Colon (tissue), 2 donors: ENCODE data around the gene ACIN1.

Source experiments
- FAIRE-seq: peaks from 2 replicates; lab custom pipeline; 2012; peaks lifted over from hg19 to GRCh38; lab: Jason Lieb, UNC
- donor health status: control.
- donor health status: control.

Gene ACIN1

DNA sequence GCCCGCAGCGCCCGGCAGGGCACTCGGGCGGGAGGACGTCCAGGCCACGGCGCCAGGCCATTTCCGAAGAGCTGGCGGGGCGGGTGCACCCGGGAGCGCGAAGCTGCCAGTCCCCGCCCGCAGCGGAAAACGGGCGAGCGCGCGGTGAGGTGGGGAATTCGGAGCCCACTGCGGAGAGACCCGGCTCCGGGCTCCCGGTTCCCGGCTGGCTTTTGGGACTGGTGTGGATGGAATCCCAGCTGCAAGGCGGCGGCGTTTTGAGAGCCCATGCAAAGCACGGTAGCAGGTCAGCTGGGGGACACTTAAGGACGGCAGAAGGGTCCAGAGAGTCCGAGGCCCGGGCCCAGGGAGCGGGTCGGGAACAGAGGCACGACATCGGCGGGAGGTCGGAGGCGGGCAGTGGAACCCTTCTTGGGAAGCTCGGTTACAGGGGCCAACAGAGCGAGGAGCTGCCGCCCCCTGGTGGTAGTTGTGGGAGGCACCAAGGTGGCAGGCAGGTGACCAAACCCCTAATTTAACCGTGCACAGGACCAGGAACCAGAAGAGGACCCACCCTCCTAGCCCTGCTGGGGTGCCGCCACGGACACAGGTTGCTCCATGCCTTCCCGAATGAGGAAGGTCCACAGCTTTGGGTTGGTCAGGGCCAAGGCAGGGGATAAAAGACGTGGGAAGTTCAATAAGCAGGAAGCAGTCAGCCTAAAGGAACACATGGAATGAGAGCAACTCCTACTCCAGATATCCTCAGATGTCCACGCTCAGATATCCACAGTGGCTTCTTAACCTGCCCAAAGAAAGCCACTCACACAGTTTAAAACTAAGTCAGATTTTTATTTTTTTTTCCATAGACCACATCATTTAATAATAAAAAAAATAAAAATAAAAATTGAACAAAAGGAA is 36.9 kb downstream of the ACIN1 start:
- FAIRE-seq, result no peak

DNA sequence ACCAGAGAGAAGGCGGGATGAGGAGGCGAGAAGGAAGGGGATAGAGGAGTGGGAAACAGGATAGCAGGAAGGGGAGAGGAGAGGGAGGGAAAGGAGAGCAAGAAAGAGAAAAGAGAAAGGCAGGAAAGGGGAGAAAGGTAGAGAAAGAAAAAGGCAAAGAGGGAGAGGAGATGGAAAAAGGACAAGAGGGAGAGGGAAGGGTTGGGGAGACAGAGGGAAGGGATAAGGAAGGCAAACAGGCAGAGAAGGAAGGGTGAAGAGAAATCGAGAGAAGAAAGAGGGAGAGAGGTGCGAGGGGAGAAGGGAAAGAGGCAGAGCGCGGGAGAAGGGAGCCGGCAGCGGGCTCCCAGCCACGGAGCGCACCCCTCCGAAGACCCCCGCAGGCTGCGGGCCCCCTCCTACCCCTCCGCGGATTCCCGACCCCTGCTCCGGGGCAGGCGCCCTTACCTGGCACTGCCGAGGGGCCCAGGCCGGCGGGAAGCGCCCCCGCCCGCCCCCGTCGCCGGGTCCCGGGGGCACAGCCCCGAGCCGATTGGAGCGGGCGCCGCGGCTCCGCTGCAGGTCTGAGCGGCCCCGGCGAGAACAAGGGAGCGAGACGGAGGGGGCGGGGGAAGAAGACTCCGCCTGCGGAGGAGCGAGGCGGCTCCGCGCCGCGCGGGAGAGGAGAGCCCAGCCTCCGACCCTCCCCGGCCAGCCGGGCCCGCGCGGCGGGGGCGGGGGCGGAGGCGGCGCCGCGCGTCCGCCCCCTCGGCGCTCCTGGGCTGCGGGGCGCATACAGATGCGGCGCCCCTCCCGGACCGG is 37.8 kb downstream of the ACIN1 start, which contains the start of gene CDH24:
TSS of gene CDH24 (minus strand) at position 565 of the 801 bp plus-strand sequence. CDS start 1,787 bp downstream, outside the sequence.
- FAIRE-seq, result no peak

DNA sequence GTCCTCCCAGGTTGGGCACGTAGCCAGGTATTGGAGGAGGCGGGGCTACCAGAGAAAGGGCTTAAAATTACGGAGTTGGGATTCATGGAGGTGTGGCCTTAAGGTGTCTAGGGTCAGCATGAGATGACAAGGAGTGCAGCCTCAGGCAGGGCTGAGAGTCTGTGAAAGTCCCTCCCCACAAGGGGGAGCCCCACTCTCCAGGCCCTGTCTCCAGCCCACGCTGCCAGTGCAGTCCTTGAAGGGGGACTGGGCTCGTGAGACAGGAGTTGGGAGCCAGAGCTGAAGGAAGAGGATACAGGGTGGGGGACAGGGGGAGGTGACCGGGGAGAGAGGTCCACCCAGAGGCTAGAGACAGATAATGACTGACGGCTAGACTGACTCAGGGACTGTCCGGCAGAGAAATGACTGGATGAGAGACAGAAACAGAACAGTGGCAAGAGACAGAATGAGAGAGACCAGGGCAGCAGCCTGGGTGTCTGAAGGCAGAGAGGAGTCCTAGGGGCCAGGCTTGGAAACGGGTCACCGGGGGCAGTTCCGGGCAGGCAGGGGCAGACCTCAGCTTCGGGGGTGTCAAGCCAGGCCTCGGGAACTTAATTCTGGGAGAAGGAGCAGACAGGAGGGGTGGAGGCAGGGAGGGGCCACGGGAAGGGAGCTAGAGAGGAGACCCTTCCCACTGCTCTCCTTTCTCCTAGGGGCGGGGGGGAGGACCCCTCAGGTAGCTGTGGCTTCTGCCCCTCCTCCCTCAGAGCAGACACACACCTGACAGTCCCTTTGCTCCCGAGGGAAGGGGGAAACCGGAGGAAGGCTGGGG is 38.6 kb downstream of the ACIN1 start:
- no peak for FAIRE-seq

DNA sequence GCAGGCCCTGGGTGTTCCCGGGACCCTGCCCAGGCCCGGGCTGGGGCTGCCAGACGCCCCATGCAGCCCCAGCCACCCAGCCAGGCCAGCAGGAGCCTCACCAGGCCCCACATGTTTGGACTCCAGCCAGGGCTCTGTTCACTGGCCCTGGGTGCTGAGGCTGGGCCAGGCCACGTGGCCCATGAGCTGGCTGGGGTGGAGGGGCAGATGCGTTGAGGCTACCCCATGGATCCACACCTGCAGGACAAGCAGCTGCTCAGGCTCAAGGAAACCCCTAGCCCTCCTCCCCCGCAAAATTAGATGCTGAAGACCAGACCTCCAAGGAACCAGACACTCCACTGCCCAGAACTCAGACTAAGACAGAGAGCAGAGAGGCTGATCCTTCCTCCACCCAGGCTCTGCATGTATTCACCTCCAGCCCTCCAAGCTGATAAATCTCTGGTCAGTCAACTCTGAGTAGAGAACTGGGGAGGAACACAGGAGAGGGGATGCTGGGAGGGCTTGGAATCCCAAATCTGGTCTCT is 39.3 kb downstream of the ACIN1 start:
- no peak for FAIRE-seq

DNA sequence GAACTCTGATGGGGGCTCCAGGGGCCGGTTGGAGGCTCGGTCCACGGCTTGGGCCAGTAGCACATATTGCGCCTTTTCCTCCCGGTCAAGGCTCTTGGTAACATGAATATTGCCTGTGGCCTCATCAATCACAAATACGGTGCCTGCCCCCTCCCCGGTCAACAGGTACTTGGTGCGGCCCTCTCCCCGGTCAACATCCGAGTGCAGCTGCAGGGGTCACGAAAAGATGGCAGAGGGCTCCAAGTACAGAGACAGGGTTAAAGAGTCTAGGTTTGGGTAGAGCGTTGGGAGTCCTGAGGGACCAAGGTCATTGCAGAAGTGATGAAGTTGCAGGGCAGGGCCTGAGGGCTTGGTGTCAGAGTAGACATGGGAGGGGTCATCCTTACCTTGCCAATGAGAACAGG is 39.8 kb downstream of the ACIN1 start:
- FAIRE-seq, result no peak

DNA sequence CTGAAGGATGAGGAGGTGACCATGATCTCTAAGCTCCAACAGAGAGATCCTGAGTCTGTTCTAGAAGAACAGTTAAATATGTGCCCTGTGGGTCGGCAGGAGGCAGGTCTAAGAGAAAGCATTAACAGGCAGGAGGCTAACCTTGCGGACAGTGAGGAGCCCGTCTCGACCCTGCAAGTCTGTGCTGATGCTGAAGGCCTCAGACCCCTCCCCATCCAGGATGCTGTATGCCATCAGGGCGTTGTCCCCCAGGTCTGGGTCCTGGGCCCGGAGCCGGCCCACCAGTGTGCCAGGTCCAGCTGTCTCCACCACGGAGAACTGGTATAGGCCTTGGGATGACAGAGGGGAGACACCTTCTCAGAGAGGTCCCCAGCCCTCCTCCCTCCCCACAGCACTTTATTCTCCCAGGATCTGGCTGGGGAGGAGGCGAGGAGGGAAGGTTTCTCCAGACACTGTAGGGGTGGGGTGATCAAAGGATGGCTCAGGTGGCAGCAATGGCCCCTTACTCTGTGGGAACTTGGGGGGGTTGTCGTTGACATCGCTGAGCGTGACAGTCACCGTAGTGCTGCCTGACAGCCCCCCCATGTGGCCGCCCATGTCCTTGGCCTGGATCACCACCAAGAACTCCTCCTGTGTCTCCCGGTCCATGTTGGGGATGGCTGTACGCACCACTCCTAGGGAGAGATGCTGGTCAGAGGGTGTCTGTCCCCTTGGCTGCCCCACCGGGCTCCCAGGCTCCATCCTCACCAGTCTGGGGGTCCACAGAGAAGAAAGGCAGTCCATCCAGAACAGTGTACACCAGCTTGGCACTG is 40.7 kb downstream of the ACIN1 start:
- FAIRE-seq, result no peak

DNA sequence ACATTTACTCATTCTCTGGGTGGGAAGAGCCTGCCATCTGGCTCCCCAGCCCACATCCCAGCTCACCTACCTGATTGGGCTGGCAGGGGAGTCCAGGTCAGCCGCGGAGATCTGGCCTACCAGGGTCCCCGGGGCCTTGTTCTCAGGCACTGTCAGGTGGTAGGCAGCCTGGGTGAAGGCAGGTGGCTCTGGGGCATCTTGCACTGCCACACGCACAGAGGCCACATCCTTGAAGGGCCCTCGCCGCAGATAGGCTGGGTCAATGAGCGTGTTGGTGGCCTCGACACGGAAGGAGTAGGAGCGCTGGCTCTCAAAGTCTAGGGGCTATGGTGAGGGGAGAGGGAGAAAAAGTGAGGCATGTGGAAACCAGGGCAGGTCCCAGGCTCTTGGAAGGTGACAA is 41.5 kb downstream of the ACIN1 start:
- no peak for FAIRE-seq

DNA sequence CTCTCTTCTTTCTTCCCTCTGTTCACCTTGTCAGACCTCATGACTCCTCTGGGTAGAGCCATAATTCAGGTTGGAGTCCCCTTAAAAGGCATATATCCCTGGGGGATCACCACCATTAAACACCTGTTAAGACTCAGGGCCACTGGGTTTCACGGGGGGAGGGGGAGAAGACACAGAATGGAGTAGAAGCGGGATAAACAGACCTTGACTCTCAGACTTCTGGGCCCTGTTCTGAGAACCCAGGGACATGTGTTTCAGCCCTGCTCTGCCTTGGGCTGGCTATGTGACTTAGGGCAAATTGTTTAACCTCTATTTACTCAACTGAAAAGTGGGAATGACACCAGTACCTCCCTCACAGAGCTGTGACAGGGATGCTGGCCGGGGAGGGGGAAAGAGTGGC is 42.3 kb downstream of the ACIN1 start:
- no peak for FAIRE-seq

DNA sequence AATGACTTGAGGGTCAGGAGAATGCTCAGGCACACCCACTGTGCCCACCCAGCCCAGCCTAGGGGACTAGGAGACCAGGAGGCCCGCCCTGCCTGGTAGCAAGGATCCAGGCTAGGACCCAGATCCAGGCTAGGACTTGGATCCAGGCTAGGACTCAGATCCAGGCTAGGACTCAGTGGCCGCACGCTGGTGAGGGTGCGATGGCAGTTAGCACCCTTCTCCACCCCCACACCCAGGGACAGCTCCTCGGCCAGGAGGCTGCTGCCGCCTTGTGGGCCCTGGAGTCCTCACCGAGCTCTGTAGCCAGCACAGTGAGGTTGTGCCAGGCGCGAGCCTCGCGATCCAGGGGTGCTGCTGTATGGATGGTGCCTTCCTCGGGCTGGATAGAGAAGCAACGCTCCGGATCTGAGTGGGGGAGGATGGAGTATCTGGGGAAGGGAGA is 42.7 kb downstream of the ACIN1 start:
- no peak for FAIRE-seq

DNA sequence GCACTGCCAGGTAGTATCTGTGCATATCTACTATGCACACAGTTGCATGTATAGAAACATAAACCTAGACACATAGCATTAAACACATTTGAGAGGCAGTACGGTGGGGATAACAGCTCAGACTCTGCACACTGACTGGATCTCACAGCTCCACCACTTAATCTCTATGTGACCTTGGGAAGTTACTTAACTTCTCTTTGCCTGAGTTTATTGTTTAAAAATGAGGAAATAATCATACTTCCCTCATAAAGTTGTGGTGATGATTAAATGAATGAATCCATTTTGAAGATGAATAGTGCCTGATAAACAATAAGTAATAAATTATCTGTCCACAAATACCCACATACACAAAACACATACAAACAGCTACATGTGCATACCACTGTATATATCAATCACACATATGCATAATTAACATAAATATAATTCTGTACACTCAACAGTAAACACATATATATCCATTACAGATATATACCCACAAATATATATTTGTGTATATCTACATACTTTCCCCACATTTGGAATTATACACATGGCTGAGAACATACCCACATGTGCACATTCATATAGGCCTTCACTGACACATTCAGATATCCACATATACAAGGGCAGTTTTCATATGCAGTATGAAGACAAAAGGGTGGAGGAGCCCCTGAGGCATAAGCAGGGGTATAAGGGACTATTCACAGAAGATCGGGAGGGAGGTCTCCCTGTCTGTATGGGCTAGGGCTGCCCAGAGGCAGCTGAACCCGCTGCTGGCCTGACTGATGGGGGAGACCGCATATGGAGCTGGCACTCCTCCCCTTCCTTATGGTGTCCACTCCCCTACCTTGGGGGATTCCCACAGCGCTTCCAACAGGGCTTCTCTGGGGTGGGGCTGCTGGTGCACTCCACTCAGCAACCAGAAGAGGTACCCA is 43.5 kb downstream of the ACIN1 start:
- FAIRE-seq, result no peak

DNA sequence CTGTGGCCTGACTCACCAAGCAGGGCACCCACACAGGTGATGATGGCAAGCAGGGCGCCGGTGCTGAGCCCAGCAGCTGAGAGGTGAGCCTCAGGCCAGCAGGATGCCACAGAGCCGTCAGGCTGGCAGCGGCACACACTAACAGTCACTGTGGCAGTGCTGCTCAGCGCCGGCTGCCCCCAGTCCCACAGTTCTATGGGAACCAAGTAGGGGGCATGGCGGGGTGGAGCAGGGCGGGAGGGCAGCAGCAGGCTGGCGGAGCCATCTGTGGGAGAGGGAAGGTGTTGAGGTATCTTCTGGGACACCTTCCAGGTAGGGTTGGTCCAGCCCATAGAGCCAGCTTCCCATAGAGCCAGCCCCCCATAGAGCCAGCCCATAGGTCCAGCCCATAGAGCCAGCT is 45.9 kb downstream of the ACIN1 start:
- FAIRE-seq, result no peak

DNA sequence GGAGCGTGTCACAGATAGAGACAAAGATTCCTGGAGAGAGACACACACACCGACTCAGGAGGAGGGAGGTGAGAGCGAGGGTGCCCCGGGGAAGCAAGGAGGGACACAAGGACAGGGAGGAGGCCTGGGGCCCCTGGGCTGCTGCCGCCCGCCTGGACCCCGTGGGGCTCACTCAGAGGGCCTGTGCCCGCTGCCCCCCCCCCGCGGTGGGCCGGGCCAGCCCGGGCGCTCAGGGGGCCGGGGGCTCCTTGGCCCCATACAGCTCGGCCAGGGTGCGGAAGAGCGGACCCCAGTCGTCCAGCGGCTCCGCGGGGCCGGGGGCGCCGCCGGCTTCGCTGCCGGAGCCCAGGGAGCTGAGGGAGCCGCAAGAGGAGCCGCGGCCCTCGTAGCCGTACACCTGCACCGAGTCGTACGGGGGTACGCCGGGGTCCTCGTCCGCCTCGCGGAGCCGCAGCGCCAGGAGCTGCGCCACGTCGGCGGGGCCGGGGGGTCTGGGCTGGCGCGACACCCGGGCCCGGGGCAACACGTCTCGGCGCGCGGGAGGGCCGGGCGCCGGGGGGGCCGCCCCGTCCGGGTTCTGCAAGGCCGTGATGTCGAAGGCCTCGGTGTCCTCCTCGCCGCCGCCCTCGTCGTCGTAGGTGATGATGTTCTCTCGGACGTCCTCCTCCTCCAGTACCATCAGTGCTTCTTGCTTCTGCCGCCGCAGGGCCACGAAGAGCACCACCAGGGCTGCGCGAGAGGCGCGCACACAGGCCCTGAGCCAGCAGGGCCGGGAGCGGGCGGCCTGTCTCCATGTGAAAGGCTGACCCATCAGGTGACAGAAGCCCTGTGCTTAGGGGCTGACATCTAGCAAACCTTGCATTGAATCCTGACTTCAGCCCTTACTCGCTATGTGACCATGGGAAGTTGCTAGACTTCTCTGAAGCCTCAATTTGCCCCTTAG is 46.9 kb downstream of the ACIN1 start:
- FAIRE-seq, result no peak

DNA sequence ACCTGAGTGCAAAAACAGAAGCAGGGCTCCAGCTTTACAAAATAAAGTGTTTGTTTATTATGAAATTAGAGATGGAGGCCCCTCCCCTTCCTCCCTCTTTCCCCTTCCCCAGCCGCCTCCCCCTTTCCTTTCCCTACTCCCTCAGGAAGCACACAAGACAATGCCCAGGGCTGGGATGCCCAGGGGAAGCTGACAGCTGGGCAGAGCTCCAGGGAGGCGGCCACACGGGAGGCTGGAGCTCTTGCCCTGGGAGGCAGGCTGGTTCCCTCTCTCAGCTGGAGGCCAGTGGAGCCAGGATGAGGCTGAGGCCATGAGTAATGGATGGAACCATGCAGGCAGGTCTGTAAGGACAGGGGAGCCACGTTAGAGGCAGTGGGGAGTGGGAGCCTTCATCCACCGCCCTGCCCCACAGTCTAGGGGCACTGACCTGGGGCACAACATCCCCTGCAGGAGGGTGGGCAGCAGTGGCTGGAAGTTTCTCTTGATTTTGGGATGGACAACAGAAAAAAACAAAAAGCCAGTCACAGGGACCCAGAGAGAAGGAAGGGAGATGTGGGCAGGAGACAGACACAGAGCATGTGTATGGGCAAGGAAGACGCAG is 47.8 kb downstream of the ACIN1 start:
- FAIRE-seq, result no peak

DNA sequence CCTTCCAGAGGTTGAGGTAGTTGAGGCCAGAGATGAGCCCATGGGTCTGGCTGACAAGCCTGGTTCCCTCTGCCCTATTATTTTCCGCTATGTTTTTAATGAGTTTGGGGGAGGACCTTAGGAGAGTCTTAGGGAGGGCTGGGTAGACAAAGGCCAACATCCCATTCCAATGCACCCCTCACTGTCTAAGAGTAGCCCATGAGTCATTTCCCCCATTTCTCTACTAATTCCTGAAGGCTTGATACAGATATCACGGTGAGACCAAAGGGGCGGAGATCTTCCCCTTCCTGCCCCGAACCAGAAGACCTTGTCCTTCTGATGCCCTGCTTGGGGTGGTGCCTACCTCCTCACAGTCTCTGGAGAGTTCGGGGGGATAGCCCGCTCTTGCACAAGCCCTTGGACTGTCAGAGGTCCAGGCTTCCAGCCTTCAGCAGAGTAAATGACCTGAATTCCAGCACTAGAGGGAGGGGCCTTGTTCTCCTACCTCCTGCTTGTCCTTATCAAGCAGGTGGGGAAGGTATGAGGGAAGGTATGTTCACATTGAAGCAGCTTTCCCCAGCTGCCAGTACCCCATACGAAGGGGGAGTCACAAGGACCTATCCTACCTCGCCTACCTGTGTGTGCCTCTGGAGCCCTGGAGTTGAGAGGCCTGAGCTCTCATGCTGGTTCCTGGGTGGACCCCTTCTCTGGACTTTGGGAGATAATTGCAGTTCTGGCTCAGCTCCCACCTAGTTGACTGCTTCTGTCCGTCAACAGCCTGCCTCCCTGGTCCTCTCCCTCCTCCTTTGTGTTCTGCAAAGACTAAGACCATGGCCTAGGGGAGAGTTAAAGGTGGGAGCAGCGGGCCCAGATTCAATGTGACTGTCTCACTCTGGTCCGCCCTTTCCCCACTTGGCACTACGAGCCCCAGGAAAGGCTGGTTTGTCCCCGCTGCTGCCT is 49.2 kb downstream of the ACIN1 start:
- FAIRE-seq, result no peak

DNA sequence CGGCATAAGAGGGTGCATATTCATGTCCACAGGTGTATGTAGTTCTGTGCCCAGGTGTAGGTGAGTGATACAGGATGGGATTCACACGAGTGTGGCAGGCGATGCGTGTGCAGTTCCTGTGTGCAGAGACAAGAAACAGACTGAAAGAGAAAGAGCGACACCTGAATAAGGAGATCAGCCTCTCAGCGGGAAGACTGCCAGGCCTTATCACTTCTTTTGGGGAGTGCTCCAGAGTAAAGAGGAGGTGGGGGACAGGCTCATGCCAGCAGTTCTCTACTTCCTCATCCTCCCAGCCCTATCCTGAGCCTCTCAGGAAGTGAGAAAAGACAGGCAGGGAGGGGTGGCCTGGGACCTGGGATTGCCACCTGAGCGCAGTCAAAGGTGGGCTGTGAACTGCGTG is 50.1 kb downstream of the ACIN1 start:
- no peak for FAIRE-seq

DNA sequence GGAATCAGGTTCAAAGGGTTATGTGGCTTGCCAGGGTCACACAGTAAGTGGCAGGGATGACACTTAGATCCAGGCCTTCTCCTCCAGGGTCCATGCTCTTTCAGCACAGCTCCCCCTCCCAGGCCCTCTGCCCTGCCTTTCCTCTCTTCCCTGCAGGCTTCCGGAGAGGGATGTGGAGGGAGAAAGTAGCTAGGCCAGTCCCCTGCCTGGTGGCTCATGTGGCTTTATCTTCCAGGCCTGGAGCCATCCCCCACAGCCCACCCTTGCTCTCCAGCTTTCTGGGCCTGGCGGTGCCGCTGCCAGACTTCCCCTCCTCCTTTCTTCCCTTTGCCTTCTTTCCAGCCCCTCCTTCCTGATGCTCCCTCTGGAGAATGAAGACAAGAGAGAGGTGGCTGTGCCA is 51.2 kb downstream of the ACIN1 start:
- no peak for FAIRE-seq

DNA sequence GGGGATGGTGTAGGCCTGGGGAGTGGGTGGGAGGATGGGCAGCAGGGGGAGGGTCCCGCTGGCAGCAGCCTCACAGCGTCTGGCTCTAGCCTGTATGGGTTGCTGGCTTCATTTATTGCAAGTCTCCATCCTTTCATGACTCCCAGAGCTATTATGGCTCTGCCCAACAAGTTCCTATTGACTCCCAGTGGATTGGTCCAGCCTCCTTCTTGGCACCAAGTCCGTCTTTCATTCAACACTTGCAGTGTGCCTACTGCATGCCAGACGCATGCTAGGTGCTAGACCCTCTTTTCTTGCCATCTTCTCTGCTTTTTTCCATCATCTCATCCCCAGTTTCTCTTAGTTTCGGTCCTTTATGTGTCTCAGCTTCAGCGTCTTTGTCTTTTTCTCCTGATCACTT is 51.8 kb downstream of the ACIN1 start:
- no peak for FAIRE-seq
